HepG2 (cell line): Measurements from ENCODE around the gene MXRA7. TPM values are rescaled to one million over a fixed set of nuclear protein-coding genes. Genes with fewer than 3 reads are reported as not detected.

Experiments
- BCL6 ChIP-seq: IDR thresholded peaks from 2 replicates; pipeline ENCODE4 v1.6.1; 2016; ENCODE audit warnings: missing genetic modification reagents, missing compliant biosample characterization
- FOXK2 ChIP-seq: fragments of 450-650 bp; IDR thresholded peaks from 2 replicates; pipeline ENCODE4 v1.6.1; 2016
- GFI1 ChIP-seq: sonication (generic); formaldehyde crosslinking; IDR thresholded peaks from 2 replicates; pipeline ENCODE4 v1.5.0; 2020; ENCODE audit warnings: missing genetic modification reagents, mild to moderate bottlenecking, borderline replicate concordance
- HNF1B ChIP-seq: sonication (generic); formaldehyde crosslinking; IDR thresholded peaks from 2 replicates; pipeline ENCODE4 v1.5.1; 2020; ENCODE audit warnings: mild to moderate bottlenecking, moderate library complexity, missing genetic modification reagents
- HNF4A ChIP-seq: sonication (generic); formaldehyde crosslinking; IDR thresholded peaks from 2 replicates; pipeline ENCODE4 v1.4.0; 2020; ENCODE audit warnings: missing genetic modification reagents
- LBX2 ChIP-seq: sonication (generic); formaldehyde crosslinking; IDR thresholded peaks from 2 replicates; pipeline ENCODE4 v1.5.0; 2020; ENCODE audit warnings: missing genetic modification reagents, mild to moderate bottlenecking, borderline replicate concordance
- MED1 ChIP-seq: sonication (generic); formaldehyde crosslinking; IDR thresholded peaks from 2 replicates; pipeline ENCODE4 v1.4.0; 2020; ENCODE audit warnings: missing genetic modification reagents
- MIXL1 ChIP-seq: IDR thresholded peaks from 2 replicates; pipeline ENCODE4 v1.6.1; 2016
- MYPOP ChIP-seq: sonication (generic); formaldehyde crosslinking; IDR thresholded peaks from 2 replicates; pipeline ENCODE4 v1.8.1; 2023; ENCODE audit warnings: mild to moderate bottlenecking, moderate library complexity, missing genetic modification reagents
- NFIC ChIP-seq: IDR thresholded peaks from 2 replicates; pipeline ENCODE4 v1.6.1; 2012; ENCODE audit warnings: mild to moderate bottlenecking, low read length, inconsistent platforms
- ONECUT2 ChIP-seq: sonication (generic); formaldehyde crosslinking; IDR thresholded peaks from 2 replicates; pipeline ENCODE4 v1.4.0; 2020; ENCODE audit warnings: missing genetic modification reagents
- PAXIP1 ChIP-seq: sonication (generic); formaldehyde crosslinking; conservative IDR thresholded peaks from 2 replicates; pipeline ENCODE4 v1.4.0; 2020; ENCODE audit warnings: mild to moderate bottlenecking, missing genetic modification reagents, moderate library complexity
- PHF21A ChIP-seq: sonication (generic); formaldehyde crosslinking; IDR thresholded peaks from 2 replicates; pipeline ENCODE4 v1.5.0; 2020; ENCODE audit warnings: mild to moderate bottlenecking, missing genetic modification reagents
- PTBP1 ChIP-seq: fragments of 200-400 bp; formaldehyde crosslinking; IDR thresholded peaks from 2 replicates; pipeline ENCODE4 v1.6.1; 2018; ENCODE audit warnings: low read length, low read depth; ENCODE audit not compliant: poor library complexity, severe bottlenecking
- RFX1 ChIP-seq: fragments of 450-650 bp; IDR thresholded peaks from 2 replicates; pipeline ENCODE4 v1.6.1; 2017
- SOX5 ChIP-seq: IDR thresholded peaks from 2 replicates; pipeline ENCODE4 v1.6.1; 2016; ENCODE audit warnings: borderline replicate concordance
- ZBTB1 ChIP-seq: sonication (generic); formaldehyde crosslinking; IDR thresholded peaks from 2 replicates; pipeline ENCODE4 v1.4.0; 2020; ENCODE audit warnings: missing genetic modification reagents, borderline replicate concordance
- ZBTB26 ChIP-seq: IDR thresholded peaks from 2 replicates; pipeline ENCODE4 v1.6.1; 2016; ENCODE audit warnings: missing compliant biosample characterization, missing genetic modification reagents, borderline replicate concordance
- ZMAT5 ChIP-seq: sonication (generic); formaldehyde crosslinking; IDR thresholded peaks from 2 replicates; pipeline ENCODE4 v1.5.0; 2020; ENCODE audit warnings: mild to moderate bottlenecking, low read depth, missing genetic modification reagents, borderline replicate concordance
- ZNF30 ChIP-seq: sonication (generic); formaldehyde crosslinking; IDR thresholded peaks from 2 replicates; pipeline ENCODE4 v1.5.0; 2020; ENCODE audit warnings: mild to moderate bottlenecking, missing genetic modification reagents
- ZNF510 ChIP-seq: sonication (generic); formaldehyde crosslinking; IDR thresholded peaks from 2 replicates; pipeline ENCODE4 v1.4.0; 2020; ENCODE audit warnings: low read depth, mild to moderate bottlenecking, missing genetic modification reagents
- ZNF550 ChIP-seq: sonication (generic); formaldehyde crosslinking; IDR thresholded peaks from 2 replicates; pipeline ENCODE4 v1.4.0; 2020; ENCODE audit warnings: mild to moderate bottlenecking, missing genetic modification reagents, borderline replicate concordance
- ZNF773 ChIP-seq: sonication (generic); formaldehyde crosslinking; IDR thresholded peaks from 2 replicates; pipeline ENCODE4 v1.4.0; 2020; ENCODE audit warnings: missing genetic modification reagents, borderline replicate concordance
- ZNF850 ChIP-seq: sonication (generic); formaldehyde crosslinking; conservative IDR thresholded peaks from 2 replicates; pipeline ENCODE4 v1.9.0; 2021; ENCODE audit warnings: mild to moderate bottlenecking, missing genetic modification reagents
- ZNF891 ChIP-seq: sonication (generic); formaldehyde crosslinking; IDR thresholded peaks from 2 replicates; pipeline ENCODE4 v1.5.0; 2020; ENCODE audit warnings: mild to moderate bottlenecking, missing genetic modification reagents
- polyA plus RNA-seq, 8 experiments: library from polyadenylated mRNA; depleted of rRNA in 3 of 8; stranded (reverse) in 7 of 8; unstranded in 1 of 8; fragments of >200 nt; fragmentation: Illumina TruSeq in 4 of 8; extraction: Trizol in 4 of 8; gene quantifications; 2 replicates each; pipeline versions ENCODE4 v1.2.1 to v1.2.3, GENCODE V29; 2011 to 2016; ENCODE audit warnings: low read depth in 4 of 8, missing spikeins in 1 of 8, mixed read lengths in 1 of 8; ENCODE audit not compliant: insufficient read depth in 1 of 8
- total RNA-seq, 5 experiments: library from RNA; depleted of rRNA; stranded (reverse); fragments of >200 nt; fragmentation: Illumina TruSeq; extraction: Trizol; gene quantifications; 2 replicates each; pipeline ENCODE4 v1.2.3, GENCODE V29; 2016; ENCODE audit warnings: low read depth in 1 of 5

MXRA7 gene
- total and polyA plus RNA-seq, 2 of the 13 experiments (the other 11 are each of a cell fraction or from before 2014, with no cell fraction given) = 44.8 to 112 TPM

GRCh38 chr17:76660656-76661042, 50.1 kb downstream of the MXRA7 start (continued):
- TF ChIP-seq PAXIP1 (CRISPR knock-in tag) (peak; percentile 46; the same call in 1 of the 2 replicates), ZMAT5 (CRISPR knock-in tag) (no peak), MED1 (peak; percentile 53), PHF21A (CRISPR knock-in tag) (no peak; the same call in 1 of the 2 replicates), PTBP1 (no peak), ZNF773 (no peak), FOXK2 (no peak), ZBTB26 (CRISPR knock-in tag) (no peak), ZNF891 (CRISPR knock-in tag) (no peak), ZNF550 (CRISPR knock-in tag) (no peak), SOX5 (CRISPR knock-in tag) (peak; percentile 71; the same call in 1 of the 2 replicates), ZNF30 (CRISPR knock-in tag) (no peak), ZBTB1 (CRISPR knock-in tag) (no peak), MYPOP (no peak), HNF1B (CRISPR knock-in tag) (no peak), HNF4A (peak; percentile 33; the same call in 1 of the 2 replicates), RFX1 (no peak), ONECUT2 (no peak), GFI1 (CRISPR knock-in tag) (no peak), ZNF510 (no peak), BCL6 (peak; percentile 70), ZNF850 (no peak), MIXL1 (CRISPR knock-in tag) (0 out of 2 replicates have a peak, but pooled peaks have one; percentile 44), LBX2 (CRISPR knock-in tag) (no peak), NFIC (no peak)
